Smooth muscle cell (in vitro differentiated cells): ENCODE measurements around the gene RCN1. TPM values are rescaled to one million over a fixed set of nuclear protein-coding genes. Genes with fewer than 3 reads are reported as not detected.

Experiments used
- DNase-seq: peaks from one replicate; lab custom pipeline; 2025; ENCODE audit not compliant: unreplicated experiment; lab: John Stamatoyannopoulos, UW
- H2AFZ ChIP-seq: fragments of 200-600 bp; sonication (generic); 2 replicates; pipeline ENCODE4 v1.6.0; 2016; ENCODE audit warnings: antibody characterized with exemption, low read depth, mild to moderate bottlenecking
- H3F3A ChIP-seq: fragments of 200-600 bp; sonication (generic); 2 replicates; pipeline ENCODE4 v1.6.0; 2017; ENCODE audit warnings: antibody characterized with exemption, low read depth
- H3K27ac ChIP-seq: fragments of 200-600 bp; sonication (generic); 2 replicates; pipeline ENCODE4 v1.5.1; 2016; ENCODE audit warnings: low read depth, mild to moderate bottlenecking
- H3K27me3 ChIP-seq: fragments of 200-600 bp; sonication (generic); 2 replicates; pipeline ENCODE4 v1.6.1; 2016; ENCODE audit warnings: low read depth, mild to moderate bottlenecking
- H3K36me3 ChIP-seq: fragments of 200-600 bp; sonication (generic); 2 replicates; pipeline ENCODE4 v1.5.1; 2016; ENCODE audit warnings: low read depth
- H3K4me1 ChIP-seq: fragments of 200-600 bp; sonication (generic); 2 replicates; pipeline ENCODE4 v1.5.1; 2016; ENCODE audit warnings: low read depth
- H3K4me2 ChIP-seq: fragments of 200-600 bp; sonication (generic); 2 replicates; pipeline ENCODE4 v1.6.0; 2016; ENCODE audit warnings: mild to moderate bottlenecking
- H3K4me3 ChIP-seq: fragments of 200-600 bp; sonication (generic); 2 replicates; pipeline ENCODE4 v1.5.1; 2016; ENCODE audit warnings: mild to moderate bottlenecking
- H3K79me2 ChIP-seq: fragments of 200-600 bp; sonication (generic); 2 replicates; pipeline ENCODE4 v1.6.0; 2016; ENCODE audit warnings: low read depth, mild to moderate bottlenecking
- H3K9ac ChIP-seq: fragments of 200-600 bp; sonication (generic); 2 replicates; pipeline ENCODE4 v1.6.0; 2016; ENCODE audit warnings: low read depth
- H3K9me3 ChIP-seq: fragments of 200-600 bp; sonication (generic); replicated peaks from 2 replicates; pipeline ENCODE4 v1.5.1; 2016; ENCODE audit warnings: low read depth
- H4K20me1 ChIP-seq: fragments of 200-600 bp; sonication (generic); 2 replicates; pipeline ENCODE4 v1.6.0; 2016; ENCODE audit warnings: low read depth
- WGBS: methylation state at CpG from one replicate; pipeline ENCODE4 v1.1.7; 2016; ENCODE audit warnings: low lambda C conversion rate; 5-methylcytosine and 5-hydroxymethylcytosine counted together
- polyA plus RNA-seq: library from polyadenylated mRNA; unstranded; fragments of >200 nt; fragmentation: Nextera tagmentation; extraction: Ambion mirVana; gene quantifications from 2 replicates; pipeline ENCODE4 v1.2.1, GENCODE V29; 2016
- total RNA-seq: library from RNA; depleted of rRNA; stranded (reverse); fragments of >200 nt; gene quantifications from 2 replicates; pipeline ENCODE4 v1.2.3, GENCODE V29; 2014
- TF ChIP-seq, protein P1 (sequence below): fragments of 200-600 bp; sonication (generic); IDR thresholded peaks from 2 replicates; pipeline ENCODE4 v1.5.1; 2017; ENCODE audit warnings: borderline replicate concordance, mild to moderate bottlenecking, antibody characterized with exemption; ENCODE audit not compliant: insufficient read depth, poor library complexity, severe bottlenecking

The RCN1 gene
- total and polyA plus RNA-seq, 2 experiments from 2014 or later, result 244 to 372 TPM

DNA sequence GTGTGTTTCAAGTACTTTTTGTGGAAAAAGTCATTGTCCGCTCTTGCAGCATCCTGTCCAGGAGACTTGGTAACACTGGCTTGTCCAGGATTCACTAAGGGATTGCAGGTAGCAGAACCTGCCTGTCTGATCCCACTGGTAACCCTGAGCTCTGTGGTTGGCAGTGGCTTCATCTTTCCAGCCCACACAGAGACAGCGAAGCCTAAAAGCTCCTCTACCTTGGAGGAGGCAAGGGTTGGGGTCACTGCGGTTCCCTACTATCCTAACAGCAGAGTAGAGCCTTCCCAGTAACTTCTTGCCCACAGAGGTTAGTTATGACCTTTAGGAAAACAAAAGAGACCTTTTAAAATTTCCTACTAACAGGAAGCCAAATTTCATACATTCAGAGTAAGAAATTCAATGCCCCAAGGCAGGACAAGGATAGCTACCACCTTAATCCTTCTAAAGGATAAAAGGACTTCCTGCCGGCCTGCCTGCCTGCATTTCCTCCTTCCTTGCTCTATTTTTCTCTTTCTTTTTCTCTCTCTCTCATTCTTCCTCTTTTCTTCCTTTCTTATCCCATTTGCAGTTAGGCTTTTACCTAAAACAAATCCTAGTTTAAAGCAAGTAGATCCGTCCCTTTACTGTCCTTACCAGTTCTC lies 8.4 kb upstream of the RCN1 start:
- Histone ChIP-seq H3K4me2 (no peak overlapping the region), H3F3A (peaks cover under 1% of the 10 kb centered on the region), H3K79me2 (no peaks in the 10 kb centered on the region), H3K4me1 (peaks cover 11% of the 10 kb centered on the region), H2AFZ (no peak overlapping the region), H3K4me3 (no peak overlapping the region), H4K20me1 (no peaks in the 10 kb centered on the region), H3K9me3 (no peaks in the 10 kb centered on the region), H3K9ac (no peak overlapping the region), H3K36me3 (no peaks in the 10 kb centered on the region), H3K27me3 (no peaks in the 10 kb centered on the region), H3K27ac (no peak overlapping the region)
- TF ChIP-seq, protein P1, sequence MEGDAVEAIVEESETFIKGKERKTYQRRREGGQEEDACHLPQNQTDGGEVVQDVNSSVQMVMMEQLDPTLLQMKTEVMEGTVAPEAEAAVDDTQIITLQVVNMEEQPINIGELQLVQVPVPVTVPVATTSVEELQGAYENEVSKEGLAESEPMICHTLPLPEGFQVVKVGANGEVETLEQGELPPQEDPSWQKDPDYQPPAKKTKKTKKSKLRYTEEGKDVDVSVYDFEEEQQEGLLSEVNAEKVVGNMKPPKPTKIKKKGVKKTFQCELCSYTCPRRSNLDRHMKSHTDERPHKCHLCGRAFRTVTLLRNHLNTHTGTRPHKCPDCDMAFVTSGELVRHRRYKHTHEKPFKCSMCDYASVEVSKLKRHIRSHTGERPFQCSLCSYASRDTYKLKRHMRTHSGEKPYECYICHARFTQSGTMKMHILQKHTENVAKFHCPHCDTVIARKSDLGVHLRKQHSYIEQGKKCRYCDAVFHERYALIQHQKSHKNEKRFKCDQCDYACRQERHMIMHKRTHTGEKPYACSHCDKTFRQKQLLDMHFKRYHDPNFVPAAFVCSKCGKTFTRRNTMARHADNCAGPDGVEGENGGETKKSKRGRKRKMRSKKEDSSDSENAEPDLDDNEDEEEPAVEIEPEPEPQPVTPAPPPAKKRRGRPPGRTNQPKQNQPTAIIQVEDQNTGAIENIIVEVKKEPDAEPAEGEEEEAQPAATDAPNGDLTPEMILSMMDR, result no peak
- DNase-seq, result no peak
- WGBS, result 82% methylated on average over 5 of the region's 5 CpGs

DNA sequence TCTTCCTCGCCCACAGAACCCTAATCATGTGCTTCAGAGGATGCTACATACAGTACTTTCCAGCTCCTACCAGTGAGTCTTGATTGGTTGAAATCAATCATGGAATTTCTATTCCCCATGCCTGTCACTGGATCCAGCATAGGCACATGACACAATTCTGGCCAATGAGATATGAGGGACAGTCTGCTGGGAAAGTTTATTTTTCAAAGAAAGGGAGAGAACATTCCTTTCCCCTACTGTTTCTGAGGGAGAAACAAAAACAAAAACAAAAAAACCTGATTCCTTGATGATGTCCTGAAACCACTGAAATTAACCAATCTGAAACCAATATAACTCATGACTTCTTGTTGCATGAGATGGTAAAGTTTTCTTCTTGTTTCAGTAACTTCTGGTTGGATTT lies 3.3 kb upstream of the RCN1 start:
- Histone ChIP-seq H3K9me3 (no peaks in the 10 kb centered on the region), H4K20me1 (peaks cover 7% of the 10 kb centered on the region), H3F3A (peaks cover 5% of the 10 kb centered on the region), H2AFZ (no peak overlapping the region), H3K79me2 (peaks cover 12% of the 10 kb centered on the region), H3K4me2 (peak overlapping the region; percentile 79), H3K4me1 (peaks cover 10% of the 10 kb centered on the region), H3K9ac (no peak overlapping the region), H3K4me3 (no peak overlapping the region), H3K27me3 (no peaks in the 10 kb centered on the region), H3K27ac (peak overlapping the region; percentile 54), H3K36me3 (no peaks in the 10 kb centered on the region)
- TF ChIP-seq, protein P1, result no peak
- DNase-seq, result no peak
- WGBS, result 93% methylated on average over 1 of the region's 1 CpG

DNA sequence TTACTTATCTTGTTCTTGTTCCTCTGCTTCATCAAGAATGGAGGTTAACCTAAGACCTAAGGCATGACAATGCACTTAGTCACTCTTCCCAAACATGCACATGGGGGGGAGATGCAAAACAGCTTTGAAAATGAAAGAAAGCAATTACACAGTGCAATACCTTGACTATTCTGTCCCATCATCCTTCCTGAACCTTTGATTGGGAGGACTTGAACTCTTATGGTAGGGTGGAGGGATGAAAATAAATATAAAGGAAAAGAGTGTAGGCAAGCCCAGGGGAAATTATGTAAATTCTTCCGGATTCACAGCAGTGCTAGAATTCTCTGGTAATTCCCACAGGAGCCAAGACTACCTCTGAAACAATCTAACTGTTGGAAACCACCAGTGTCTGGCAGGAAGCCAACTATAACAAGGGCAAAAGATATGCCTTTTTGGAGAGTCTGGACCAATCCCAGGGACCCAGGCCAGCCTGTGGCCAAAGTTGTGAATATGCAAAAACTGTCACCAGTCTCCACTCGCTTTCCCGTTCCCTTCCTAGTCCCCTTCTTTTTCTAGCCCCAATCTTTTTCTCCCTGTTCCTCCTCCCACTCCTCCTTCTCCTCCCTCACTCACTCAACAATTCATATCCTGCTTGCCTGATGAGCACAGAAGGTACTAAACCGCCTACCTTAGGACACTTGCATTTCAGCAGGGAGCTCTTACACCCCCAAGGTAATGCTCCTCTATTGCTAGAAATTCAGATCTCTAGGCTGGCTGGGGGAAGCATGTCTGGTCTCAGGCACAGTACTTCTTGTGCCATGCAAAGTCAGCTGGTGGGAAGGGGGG lies 2.5 kb upstream of the RCN1 start:
- Histone ChIP-seq H3K4me1 (peaks cover 12% of the 10 kb centered on the region), H3K4me2 (peak overlapping the region; percentile 79), H2AFZ (no peak overlapping the region), H3K79me2 (peaks cover 19% of the 10 kb centered on the region), H3K27me3 (no peaks in the 10 kb centered on the region), H3K9me3 (no peaks in the 10 kb centered on the region), H3K36me3 (no peaks in the 10 kb centered on the region), H3F3A (peaks cover 5% of the 10 kb centered on the region), H3K4me3 (peak overlapping the region; percentile 11), H4K20me1 (peaks cover 14% of the 10 kb centered on the region), H3K27ac (peak overlapping the region; percentile 54), H3K9ac (no peak overlapping the region)
- no peak for DNase-seq
- 31% methylated on average over 4 of the region's 4 CpGs for WGBS
- TF ChIP-seq, protein P1, result no peak
